Raji (cell line): Measurements from ENCODE around the gene SUSD6.

ENCODE experiments used
- POLR2A ChIP-seq: IDR thresholded peaks from 2 replicates; pipeline ENCODE4 v1.6.1; 2011; ENCODE audit warnings: low read depth, low read length, control low read depth; ENCODE audit not compliant: insufficient read depth

Gene SUSD6

DNA sequence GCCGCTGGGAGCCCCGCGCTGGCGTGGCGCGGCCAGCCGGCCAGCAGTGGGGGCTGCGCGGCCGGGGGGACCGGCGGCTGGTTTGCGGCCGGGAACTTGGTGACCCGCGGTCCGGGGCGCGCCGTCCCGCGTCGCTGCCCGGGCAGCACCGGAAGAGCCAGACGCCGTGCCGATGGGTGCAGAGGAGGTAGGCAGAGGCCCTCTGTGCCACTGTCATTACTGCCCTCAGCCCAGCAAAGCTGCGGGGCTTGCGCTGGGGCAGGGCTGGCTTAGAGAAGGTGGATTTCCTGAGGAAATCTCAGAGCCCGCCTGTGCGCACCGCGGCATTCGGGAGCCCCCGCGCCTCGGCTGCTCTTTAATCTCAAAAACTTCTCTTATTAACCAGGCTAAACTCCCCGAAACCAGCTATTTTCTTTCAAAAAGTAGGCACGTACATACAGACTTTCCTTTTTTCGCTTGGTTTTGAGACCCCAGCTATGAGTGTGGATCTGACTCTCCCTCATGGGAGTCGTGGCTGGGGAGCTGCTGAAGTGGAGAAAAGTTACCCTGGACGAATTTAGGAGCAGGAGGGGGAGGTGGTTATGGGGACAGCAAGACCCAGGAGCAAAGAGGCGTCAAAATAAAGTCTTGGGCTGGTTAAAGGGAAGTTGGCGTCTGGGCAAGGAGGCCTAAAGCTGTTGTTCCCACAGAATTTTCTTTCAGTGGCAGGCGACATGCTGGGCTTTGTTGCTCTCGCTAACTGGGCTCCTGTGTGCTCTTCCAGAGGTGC is 802 bp downstream of the SUSD6 start:
- no peak for TF ChIP-seq POLR2A

DNA sequence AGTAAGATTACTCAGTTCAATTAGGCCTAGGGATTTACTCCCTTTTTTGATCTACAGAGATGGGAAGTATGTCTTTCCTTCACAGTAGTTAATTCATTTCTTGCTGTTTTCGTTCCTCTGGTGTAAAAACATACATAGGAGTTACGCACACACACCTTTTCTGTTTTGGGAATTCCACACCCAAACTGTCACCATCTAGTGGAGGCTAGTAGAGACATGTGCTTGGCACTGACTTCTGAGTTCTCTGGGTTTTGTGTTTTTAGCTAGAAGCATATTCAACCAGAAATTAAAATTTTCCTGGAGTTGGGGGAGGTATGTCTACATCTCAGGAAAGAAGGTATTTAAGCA is 1.4 kb downstream of the SUSD6 start:
- TF ChIP-seq POLR2A = no peak

DNA sequence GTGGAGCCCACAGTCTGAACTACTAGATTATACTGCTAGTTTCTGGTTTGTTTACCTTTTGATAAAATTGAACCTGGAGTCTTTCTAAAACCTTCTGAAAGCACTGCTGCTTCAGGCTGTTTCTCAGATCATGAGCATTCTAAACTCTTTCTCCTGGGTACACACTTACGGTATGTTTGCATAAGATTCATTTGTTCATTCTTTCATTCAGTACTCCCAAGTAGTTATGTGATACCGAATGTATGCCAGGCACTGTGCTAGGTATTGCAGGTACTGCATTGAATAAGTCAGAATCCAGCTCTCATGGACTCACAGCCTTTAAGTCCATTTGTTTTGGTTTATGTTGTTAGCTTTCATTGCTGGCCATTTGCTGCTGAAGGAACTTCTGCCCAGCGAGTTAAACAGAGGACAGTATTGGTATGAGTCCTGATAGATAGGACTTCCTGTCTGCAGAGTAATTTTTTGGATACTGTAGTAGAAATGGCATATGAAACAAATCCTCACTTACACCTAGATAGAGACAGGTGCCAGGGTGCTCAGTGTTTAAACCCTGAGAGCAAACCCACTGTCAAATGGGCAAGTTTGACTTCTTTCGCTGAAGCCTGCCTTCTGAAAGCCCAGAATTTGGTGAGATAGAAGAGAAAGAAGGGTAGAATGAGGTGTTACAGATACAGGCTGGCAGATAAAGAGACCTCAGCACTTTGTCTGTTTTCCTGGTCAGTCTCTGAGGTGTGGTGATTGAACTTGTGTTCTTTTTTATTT is 2.1 kb downstream of the SUSD6 start:
- 0 out of 2 replicates have a peak, but pooled peaks have one; percentile 9 for TF ChIP-seq POLR2A

DNA sequence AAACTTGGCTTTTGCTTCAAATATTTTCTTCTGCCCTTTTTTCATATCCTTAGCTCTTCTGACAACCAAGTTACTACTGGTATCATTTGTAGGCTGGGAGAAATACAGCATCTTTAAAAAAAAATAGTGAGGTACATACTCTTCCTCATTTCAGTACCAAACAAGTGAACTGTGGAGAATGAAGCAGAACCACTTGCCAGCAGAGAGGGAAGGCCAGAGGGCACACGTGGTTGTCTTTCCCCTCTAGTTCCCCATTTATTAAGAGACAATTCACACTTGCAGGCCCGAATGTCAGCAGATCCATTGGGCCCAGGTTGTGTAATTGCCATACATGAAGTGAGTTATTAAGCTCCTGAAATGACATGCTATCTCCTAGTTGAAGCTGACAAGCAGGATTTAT is 3.2 kb downstream of the SUSD6 start:
- TF ChIP-seq POLR2A = peak; percentile 38; the same call in 1 of the 2 replicates

DNA sequence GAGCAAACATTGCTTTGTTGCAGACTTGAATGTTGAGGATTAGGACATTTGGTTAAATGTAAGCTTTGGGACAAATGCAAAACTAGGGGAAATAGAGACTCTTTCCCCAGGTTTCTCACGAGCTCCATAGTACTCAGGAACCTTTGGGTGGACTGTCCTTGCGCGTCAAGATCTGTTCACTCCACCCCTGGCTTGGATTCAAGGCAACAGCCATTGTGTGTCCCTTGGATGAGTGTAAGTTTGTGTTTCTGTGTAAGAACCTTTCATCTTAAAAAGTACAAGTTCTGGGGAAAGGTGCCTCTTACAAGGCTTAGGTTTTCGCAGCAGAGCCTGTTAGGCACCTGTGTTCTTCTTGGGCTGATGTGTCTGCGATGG is 3.7 kb downstream of the SUSD6 start:
- TF ChIP-seq POLR2A = no peak

DNA sequence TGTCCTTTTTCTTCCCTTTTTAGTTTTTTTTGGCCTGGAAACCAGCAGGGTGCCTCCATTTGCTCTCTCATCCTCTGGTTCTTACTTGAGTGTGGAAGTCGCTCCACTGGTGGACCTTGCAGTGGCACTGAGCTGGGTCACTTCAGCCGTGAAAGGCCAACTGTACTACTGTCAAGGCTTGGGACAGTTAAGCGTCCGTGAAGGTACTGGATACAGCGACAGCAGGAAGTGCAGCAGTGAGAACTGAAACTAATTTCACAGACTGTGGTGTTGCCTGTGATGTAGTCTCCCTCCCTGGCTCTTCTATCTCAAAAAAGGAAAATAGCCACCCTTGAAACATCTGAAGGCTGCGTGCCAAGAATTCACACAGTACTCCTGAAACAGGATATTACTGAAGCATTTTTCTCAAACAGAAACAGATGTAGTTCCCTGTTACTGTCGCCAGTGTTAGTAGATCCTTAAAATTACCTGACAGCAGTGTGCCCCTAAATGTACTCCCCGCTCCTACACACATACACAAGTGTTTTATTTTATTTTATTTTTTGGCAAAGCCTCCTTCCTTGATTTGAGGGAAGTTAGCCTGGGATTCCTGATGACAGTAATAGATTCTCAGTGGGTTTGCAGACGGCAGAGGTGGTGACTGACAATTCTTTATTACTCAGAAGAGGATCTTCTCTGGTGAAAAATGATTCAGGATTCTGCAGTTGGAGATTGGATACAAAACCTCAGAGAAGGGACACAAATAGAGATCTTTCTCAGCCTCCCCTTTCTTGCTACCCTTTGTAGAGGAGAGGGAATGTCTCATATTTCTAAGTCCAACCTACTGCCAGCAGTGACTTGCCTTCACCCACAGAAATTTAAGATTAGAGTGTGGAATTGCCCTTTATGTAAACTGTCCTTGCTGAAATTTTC is 4.4 kb downstream of the SUSD6 start:
- no peak; the same call in 1 of the 2 replicates for TF ChIP-seq POLR2A

DNA sequence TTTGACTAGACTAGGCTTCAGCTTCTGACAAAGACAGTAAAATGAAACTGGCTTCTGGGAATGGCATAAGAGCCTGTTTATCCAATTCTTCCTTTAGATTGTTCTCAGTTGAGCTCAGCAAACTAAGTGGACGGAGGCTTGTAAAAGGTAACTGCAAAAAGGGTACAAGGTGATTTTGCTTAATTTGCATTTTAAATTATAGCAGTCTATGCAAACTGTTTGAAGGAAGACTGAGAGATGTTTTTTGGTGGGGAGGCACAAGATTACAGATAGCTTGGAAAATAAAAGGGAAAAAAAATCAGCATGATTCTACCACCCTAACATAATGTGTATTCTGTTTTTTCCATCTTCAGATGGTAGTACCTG is 5.0 kb downstream of the SUSD6 start:
- TF ChIP-seq POLR2A = peak; percentile 47; the same call in 1 of the 2 replicates

DNA sequence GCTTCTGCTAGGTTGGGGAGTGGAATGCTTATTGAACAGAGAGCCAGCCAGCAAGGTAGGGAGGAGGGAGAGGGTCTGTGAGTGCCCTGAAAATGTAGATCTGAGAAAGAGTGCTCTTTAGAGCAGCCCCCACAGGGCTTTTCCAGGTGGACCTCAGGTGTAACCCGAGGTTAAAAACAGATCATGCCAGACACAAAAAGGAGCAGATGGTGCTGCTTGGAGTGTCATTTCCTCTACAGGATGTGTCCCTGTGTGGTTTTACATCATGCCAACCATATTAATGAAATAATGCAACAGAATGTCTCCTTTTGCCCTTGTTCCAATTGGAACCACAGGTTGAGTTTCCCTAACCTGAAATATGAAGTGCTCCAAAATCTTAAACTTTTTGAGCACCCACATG is 6.4 kb downstream of the SUSD6 start:
- no peak for TF ChIP-seq POLR2A

DNA sequence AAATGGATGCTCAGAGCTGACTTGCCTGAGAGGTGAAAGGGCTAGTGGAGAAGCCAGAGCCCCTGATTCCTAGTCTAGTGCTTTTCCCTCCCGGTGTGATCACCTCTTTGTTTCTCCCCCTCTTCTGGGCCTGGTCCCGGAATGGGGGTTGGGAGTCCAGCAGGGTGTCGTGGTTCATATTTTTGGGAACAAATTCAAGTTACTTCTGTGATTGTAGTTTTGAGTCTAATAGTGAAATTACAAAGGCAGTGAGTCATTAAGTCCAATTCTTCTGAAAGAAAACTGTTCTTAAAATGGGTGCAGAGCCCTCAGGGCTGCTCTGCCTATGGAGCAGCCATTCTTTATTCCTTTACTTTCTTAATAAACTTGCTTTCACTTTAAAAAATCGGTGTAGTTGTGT is 7.6 kb downstream of the SUSD6 start:
- no peak for TF ChIP-seq POLR2A

DNA sequence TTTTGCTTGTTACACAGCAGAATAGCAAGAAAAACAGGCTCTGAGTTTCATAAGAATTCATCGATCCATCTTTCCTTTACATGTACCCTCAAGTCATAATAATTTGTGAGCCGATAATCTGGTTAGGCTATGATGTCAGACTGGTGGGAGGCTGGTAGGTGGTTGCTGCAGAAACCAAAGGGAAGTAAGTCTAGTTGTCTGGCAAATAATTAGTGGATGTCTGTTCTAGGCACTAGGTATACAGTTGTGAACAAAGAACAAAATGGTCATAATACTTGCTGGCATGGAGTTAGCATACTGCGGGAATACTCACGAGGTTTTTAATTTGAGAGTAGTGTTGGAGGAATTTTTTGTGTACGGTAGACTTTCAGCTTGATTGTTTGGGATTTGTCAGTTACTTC is 8.8 kb downstream of the SUSD6 start:
- TF ChIP-seq POLR2A = no peak

DNA sequence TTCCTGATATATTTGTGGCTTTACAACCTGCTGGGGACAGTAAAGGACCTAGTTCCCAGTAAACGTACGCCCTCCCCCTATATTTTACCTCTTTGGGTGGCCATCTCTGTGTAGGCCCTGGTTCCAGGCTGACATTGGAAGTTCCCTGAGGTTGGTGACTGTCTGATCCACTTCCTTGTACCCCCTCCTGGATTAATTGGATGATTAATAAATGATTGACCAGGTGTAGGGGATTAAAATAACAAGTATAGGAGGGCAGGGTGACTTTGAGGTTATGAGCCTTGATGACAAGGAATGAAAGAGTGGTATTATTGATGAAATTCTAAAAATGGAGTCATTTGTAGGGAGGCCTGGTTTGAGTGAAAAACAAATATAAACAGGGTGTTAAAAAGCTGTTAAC is 9.6 kb downstream of the SUSD6 start:
- TF ChIP-seq POLR2A = no peak

DNA sequence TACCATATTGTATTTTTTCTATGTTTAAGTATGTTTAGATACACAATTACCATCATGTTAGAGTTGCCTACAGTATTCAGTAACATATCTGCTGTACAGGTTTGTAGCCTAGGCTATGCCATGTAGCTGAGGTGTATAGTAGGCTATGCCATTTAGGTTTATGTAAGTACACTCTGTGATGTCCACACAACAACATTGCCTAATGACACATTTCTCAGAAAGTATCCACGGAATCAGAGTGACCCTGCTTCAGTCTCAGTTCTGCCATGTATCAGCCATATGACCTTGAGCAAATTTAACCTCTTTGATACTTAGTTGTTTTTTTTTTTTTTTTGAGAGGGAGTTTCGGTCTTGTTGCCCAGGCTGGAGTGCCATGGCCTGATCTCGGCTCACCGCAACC is 12.7 kb downstream of the SUSD6 start:
- no peak for TF ChIP-seq POLR2A

DNA sequence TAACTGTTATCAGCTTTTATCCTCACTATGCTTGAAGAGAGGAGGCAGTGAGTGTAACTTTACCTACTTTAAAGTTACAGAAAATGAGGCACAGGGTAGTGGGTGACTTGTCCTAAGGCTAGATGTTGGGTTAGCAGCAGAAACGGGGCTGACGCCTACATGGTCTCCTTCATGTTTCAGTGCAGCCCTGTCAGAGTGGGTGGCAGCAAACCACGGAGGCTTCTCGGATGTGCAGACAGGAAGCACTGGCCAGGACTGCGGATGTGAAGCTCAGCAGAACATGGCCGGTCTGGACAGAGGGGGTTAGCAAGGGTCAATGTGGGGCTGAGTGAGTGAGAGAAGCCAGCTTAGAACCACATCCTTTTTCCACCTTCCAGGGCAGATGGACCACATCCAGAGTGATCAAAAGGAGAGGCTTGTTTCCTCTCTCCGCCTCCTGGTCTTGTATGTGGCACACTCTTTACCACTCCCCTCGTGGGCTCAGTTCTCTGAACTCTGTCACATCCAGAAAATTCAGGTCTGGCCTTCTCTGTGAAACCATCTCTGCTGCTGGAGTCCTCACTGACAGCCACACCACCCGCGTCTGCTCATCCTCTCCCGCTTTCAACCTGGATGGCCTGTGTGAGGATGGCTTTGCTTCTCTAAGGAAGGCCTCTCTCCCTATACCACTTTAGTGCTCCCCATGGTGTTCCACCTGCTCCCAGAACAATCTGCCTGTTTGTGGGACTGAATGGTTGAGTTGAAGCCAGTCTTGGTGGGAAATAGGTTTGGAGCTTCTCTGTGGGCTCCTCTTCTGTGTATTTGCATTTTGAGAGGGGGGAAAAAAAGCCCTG is 14.1 kb downstream of the SUSD6 start:
- no peak for TF ChIP-seq POLR2A

DNA sequence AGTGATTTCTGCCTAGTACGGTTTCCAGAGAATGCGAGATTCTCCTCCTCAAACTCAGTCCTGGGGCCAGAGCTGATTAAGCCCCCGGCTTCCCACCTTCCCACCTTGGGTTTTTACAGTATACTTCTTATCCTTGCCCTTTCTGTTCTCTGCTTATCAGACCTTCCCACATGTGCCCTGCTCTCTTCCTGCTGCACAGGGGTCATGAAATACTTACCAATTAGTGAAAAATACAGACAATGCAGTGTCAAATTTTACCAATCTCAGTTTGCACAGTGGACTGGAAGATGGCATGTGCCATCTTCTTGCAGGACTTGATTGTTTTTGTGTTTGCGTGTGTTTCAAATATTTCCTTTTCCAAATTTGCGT is 14.7 kb downstream of the SUSD6 start:
- no peak for TF ChIP-seq POLR2A
